HG03139 (cell line): ENCODE measurements around the gene CLDN8.

Source experiments
- ATAC-seq: cut with Tn5 transposase; IDR thresholded peaks from one replicate; pipeline ENCODE4 v1.9.1; 2021; ENCODE audit not compliant: unreplicated experiment

CLDN8 gene

GRCh38 chr21:30216041-30216723, at the start of gene CLDN8:
Gene CLDN8, minus strand, starts transcription at chr21:30216097. Its CDS starts 172 bp downstream, at chr21:30215925.
- no peak for ATAC-seq

GRCh38 chr21:30257773-30258172, 41.9 kb upstream of the CLDN8 start:
- ATAC-seq, result no peak

- no peak for ATAC-seq
Measured at GRCh38 chr21:30256100-30256499, 40.2 kb upstream of the CLDN8 start.

- ATAC-seq, result no peak
Measured at GRCh38 chr21:30255679-30256078, 39.8 kb upstream of the CLDN8 start.

GRCh38 chr21:30251781-30252180, 35.9 kb upstream of the CLDN8 start:
- no peak for ATAC-seq

GRCh38 chr21:30249936-30250335, 34.0 kb upstream of the CLDN8 start:
- ATAC-seq, result no peak

- ATAC-seq, result no peak
Measured at GRCh38 chr21:30248844-30249243, 32.9 kb upstream of the CLDN8 start.

- ATAC-seq, result no peak
Measured at GRCh38 chr21:30245061-30245460, 29.2 kb upstream of the CLDN8 start.

- no peak for ATAC-seq
Measured at GRCh38 chr21:30243691-30244090, 27.8 kb upstream of the CLDN8 start.

- no peak for ATAC-seq
Measured at GRCh38 chr21:30240661-30241060, 24.8 kb upstream of the CLDN8 start.

- ATAC-seq, result no peak
Measured at GRCh38 chr21:30238168-30238567, 22.3 kb upstream of the CLDN8 start.

GRCh38 chr21:30234643-30235042, 18.7 kb upstream of the CLDN8 start:
- ATAC-seq, result no peak

- ATAC-seq, result no peak
Measured at GRCh38 chr21:30234050-30234449, 18.2 kb upstream of the CLDN8 start.

- ATAC-seq, result no peak
Measured at GRCh38 chr21:30233228-30234020, 17.5 kb upstream of the CLDN8 start.

GRCh38 chr21:30232011-30232410, 16.1 kb upstream of the CLDN8 start:
- no peak for ATAC-seq

GRCh38 chr21:30227633-30228404, 11.9 kb upstream of the CLDN8 start:
- no peak for ATAC-seq

- ATAC-seq, result no peak
Measured at GRCh38 chr21:30227128-30227527, 11.2 kb upstream of the CLDN8 start.

- ATAC-seq, result no peak
Measured at GRCh38 chr21:30223596-30223995, 7.7 kb upstream of the CLDN8 start.

- ATAC-seq, result no peak
Measured at GRCh38 chr21:30222724-30223123, 6.8 kb upstream of the CLDN8 start.

- no peak for ATAC-seq
Measured at GRCh38 chr21:30211071-30211470, 4.8 kb downstream of the CLDN8 start.

GRCh38 chr21:30209601-30210000, 6.3 kb downstream of the CLDN8 start:
- no peak for ATAC-seq

GRCh38 chr21:30207252-30207579, 8.7 kb downstream of the CLDN8 start:
- ATAC-seq, result no peak
